ENCODE measurements around the gene FLNB. TPM values are rescaled to one million over a fixed set of nuclear protein-coding genes. Genes with fewer than 3 reads are reported as not detected.

FLNB gene
- total and polyA plus RNA-seq, 8 donors: 38.2 to 204 (median 85.9) TPM

- no peak overlapping the region for H3K4me3 ChIP-seq
- peaks cover 23 to 45% (median 36%) of the 10 kb centered on the region in 4 donors for H3K4me1 ChIP-seq
- H3K36me3 ChIP-seq: peaks cover 34 to 87% (median 76%) of the 10 kb centered on the region in 4 donors
- H3K9me3 ChIP-seq: no peaks in the 10 kb centered on the region
- H3K27ac ChIP-seq: no peak overlapping the region
- intact Hi-C loops (cut with DNase I; ENCODE audit: low total_unique reads): no loop called here
- TF ChIP-seq EP300 (IDR thresholded peaks at IDR 0.05): no peak
- no peak for TF ChIP-seq CTCF (IDR thresholded peaks at IDR 0.05)
- no peak for TF ChIP-seq POLR2A (IDR thresholded peaks at IDR 0.05)
- no peaks in the 10 kb centered on the region for H3K27me3 ChIP-seq
- no peak for DNase-seq
- WGBS, 5 donors: 91 to 94% (median 91%) methylated on average over 8 of the region's 8 CpGs
These were observed 90.3 kb downstream of the FLNB start for GRCh38 chr3:58098531-58098930.

- TF ChIP-seq POLR2A (IDR thresholded peaks at IDR 0.05) (no peak), EP300 (IDR thresholded peaks at IDR 0.05) (no peak), POLR2AphosphoS5 (IDR thresholded peaks at IDR 0.05) (no peak), CTCF (IDR thresholded peaks at IDR 0.05) (no peak)
- intact Hi-C loops (cut with DNase I; ENCODE audit: low total_unique reads): no loop called here
- Histone ChIP-seq H3K27me3 (no peaks in the 10 kb centered on the region), H3K36me3 (peaks cover 36 to 94% (median 80%) of the 10 kb centered on the region in 4 donors), H3K27ac (peak overlapping the region in 3 of 5 donors; percentile 48 to 78 (median 71)), H3K4me1 (peaks cover 37 to 58% (median 48%) of the 10 kb centered on the region in 4 donors), H3K4me3 (no peak overlapping the region), H3K9me3 (no peaks in the 10 kb centered on the region)
- 70 to 85% (median 75%) methylated on average over 2 of the region's 2 CpGs for WGBS, 5 donors
- DNase-seq: no peak
These were observed 91.6 kb downstream of the FLNB start for GRCh38 chr3:58099865-58100264.

GRCh38 chr3:58101499-58102389 is 93.5 kb downstream of the FLNB start:
- intact Hi-C loops (cut with DNase I; ENCODE audit: low total_unique reads): no loop called here
- H3K36me3 ChIP-seq: peaks cover 30 to 94% (median 80%) of the 10 kb centered on the region in 4 donors
- no peak for TF ChIP-seq EP300 (IDR thresholded peaks at IDR 0.05)
- peak in 1 of 3 donors; percentile 24 for TF ChIP-seq POLR2AphosphoS5 (IDR thresholded peaks at IDR 0.05)

GRCh38 chr3:58102390-58102750 is 94.1 kb downstream of the FLNB start:
- Histone ChIP-seq H3K4me3 (no peak overlapping the region), H3K27me3 (no peaks in the 10 kb centered on the region), H3K9me3 (no peaks in the 10 kb centered on the region), H3K4me1 (peaks cover 40 to 63% (median 45%) of the 10 kb centered on the region in 4 donors), H3K27ac (peak overlapping the region; percentile 71 to 83 (median 78)), H3K36me3 (peaks cover 34 to 94% (median 80%) of the 10 kb centered on the region in 4 donors)
- intact Hi-C loops (cut with DNase I; ENCODE audit: low total_unique reads): no loop called here
- WGBS, 5 donors: 38 to 65% (median 44%) methylated on average over 4 of the region's 4 CpGs
- TF ChIP-seq POLR2A (IDR thresholded peaks at IDR 0.05) (no peak), POLR2AphosphoS5 (IDR thresholded peaks at IDR 0.05) (peak in 1 of 3 donors; percentile 50), EP300 (IDR thresholded peaks at IDR 0.05) (no peak)
- no peak for DNase-seq

More at GRCh38 chr3:58101499-58102389, 93.5 kb downstream of the FLNB start:
- no peaks in the 10 kb centered on the region for H3K27me3 ChIP-seq
- no peaks in the 10 kb centered on the region for H3K9me3 ChIP-seq
- WGBS, 5 donors: 35 to 53% (median 44%) methylated on average over 13 of the region's 13 CpGs
- DNase-seq: peak; percentile 64 to 69
- H3K27ac ChIP-seq: peak overlapping the region; percentile 71 to 83 (median 78)
- no peak overlapping the region for H3K4me3 ChIP-seq
- peaks cover 40 to 63% (median 45%) of the 10 kb centered on the region in 4 donors for H3K4me1 ChIP-seq

GRCh38 chr3:58102976-58103451 is 94.8 kb downstream of the FLNB start:
- H3K4me1 ChIP-seq: peaks cover 40 to 63% (median 45%) of the 10 kb centered on the region in 4 donors
- peak; percentile 68 to 73 for DNase-seq
- no peak overlapping the region for H3K4me3 ChIP-seq
- TF ChIP-seq POLR2AphosphoS5 (IDR thresholded peaks at IDR 0.05) (peak in 1 of 3 donors; percentile 6), EP300 (IDR thresholded peaks at IDR 0.05) (no peak)
- 29 to 58% (median 46%) methylated on average over 9 to 10 of the region's 10 CpGs for WGBS, 5 donors
- H3K36me3 ChIP-seq: peaks cover 35 to 94% (median 79%) of the 10 kb centered on the region in 4 donors
- H3K27me3 ChIP-seq: no peaks in the 10 kb centered on the region
- no peaks in the 10 kb centered on the region for H3K9me3 ChIP-seq
- H3K27ac ChIP-seq: peak overlapping the region; percentile 71 to 83 (median 78)
- intact Hi-C loops (cut with DNase I; ENCODE audit: low total_unique reads): no loop called here
